Left lung (tissue), 10 donors: ENCODE measurements around the gene YY1AP1. TPM values are rescaled to one million over a fixed set of nuclear protein-coding genes. Genes with fewer than 3 reads are reported as not detected.

Experiments
- ATAC-seq: fragments of 200-7000 bp; cut with Tn5 transposase; one replicate; pipeline ENCODE4 v1.9.1; 2020; ENCODE audit warnings: moderate library complexity
- DNase-seq, 4 donors: peaks; one replicate each; pipeline ENCODE4 v3.0.0-alpha.2; 2013 to 2020
- H3K27ac ChIP-seq, 2 donors: fragments of 200-600 bp; sonication (generic) in 1 of 2; one replicate each; pipeline versions ENCODE4 v1.5.0 to v1.8.0; 2020 to 2021
- H3K27me3 ChIP-seq, 2 donors: fragments of 200-600 bp; sonication (generic) in 1 of 2; one replicate each; pipeline versions ENCODE4 v1.5.0 to v1.8.0; 2020 to 2021
- H3K36me3 ChIP-seq, 2 donors: fragments of 200-600 bp; sonication (generic) in 1 of 2; one replicate each; pipeline versions ENCODE4 v1.5.0 to v1.8.0; 2020 to 2021
- H3K4me1 ChIP-seq, 2 donors: fragments of 200-600 bp; one replicate each; pipeline ENCODE4 v1.8.0; 2021
- H3K4me3 ChIP-seq, 2 donors: fragments of 200-600 bp; sonication (generic) in 1 of 2; one replicate each; pipeline versions ENCODE4 v1.5.0 to v1.8.0; 2020 to 2021; ENCODE audit warnings: mild to moderate bottlenecking in 1 of 2
- H3K9me3 ChIP-seq, 2 donors: fragments of 200-600 bp; sonication (generic) in 1 of 2; one replicate each; pipeline versions ENCODE4 v1.5.0 to v1.8.0; 2020 to 2021
- intact Hi-C, 2 donors: fragments of 100-400 bp; cut with DNase I; formaldehyde crosslinking; loops; one replicate each; pipeline versions ENCODE4 v1.11.2 to v1.14.2; 2022
- polyA plus RNA-seq, 6 donors: library from polyadenylated mRNA; unstranded; fragments of 120-200 nt; gene quantifications; one replicate each; pipeline ENCODE4 v1.2.1, GENCODE V29; 2013; ENCODE audit not compliant: insufficient read length in 6 of 6
- total RNA-seq, 2 donors: library from RNA; stranded (reverse); fragmentation: NEBNext Ultra II Directional; extraction: Animal tissue kit (Norgen Biotek cat#: 25700); gene quantifications; one replicate each; pipeline ENCODE4 v1.2.1, GENCODE V29; 2021
- TF ChIP-seq, protein P1 (sequence below), 2 donors: fragments of 200-600 bp; sonication (generic) in 1 of 2; IDR thresholded peaks; one replicate each; pipeline versions ENCODE4 v1.5.0 to v1.8.0; 2021; ENCODE audit warnings: antibody characterized with exemption in 2 of 2
- donor health status: DM: no; HTN: yes; CAD: no.
- donor health status: DM: no; HTN: no; CAD: no.

YY1AP1 gene
- total and polyA plus RNA-seq, 8 donors, result 43.7 to 89.8 (median 80.7) TPM

- TF ChIP-seq, protein P1, sequence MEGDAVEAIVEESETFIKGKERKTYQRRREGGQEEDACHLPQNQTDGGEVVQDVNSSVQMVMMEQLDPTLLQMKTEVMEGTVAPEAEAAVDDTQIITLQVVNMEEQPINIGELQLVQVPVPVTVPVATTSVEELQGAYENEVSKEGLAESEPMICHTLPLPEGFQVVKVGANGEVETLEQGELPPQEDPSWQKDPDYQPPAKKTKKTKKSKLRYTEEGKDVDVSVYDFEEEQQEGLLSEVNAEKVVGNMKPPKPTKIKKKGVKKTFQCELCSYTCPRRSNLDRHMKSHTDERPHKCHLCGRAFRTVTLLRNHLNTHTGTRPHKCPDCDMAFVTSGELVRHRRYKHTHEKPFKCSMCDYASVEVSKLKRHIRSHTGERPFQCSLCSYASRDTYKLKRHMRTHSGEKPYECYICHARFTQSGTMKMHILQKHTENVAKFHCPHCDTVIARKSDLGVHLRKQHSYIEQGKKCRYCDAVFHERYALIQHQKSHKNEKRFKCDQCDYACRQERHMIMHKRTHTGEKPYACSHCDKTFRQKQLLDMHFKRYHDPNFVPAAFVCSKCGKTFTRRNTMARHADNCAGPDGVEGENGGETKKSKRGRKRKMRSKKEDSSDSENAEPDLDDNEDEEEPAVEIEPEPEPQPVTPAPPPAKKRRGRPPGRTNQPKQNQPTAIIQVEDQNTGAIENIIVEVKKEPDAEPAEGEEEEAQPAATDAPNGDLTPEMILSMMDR (IDR thresholded peaks at IDR 0.05), result no peak
- Histone ChIP-seq H3K27ac (no peak overlapping the region), H3K9me3 (no peaks in the 10 kb centered on the region), H3K36me3 (peaks cover 0 to 43% of the 10 kb centered on the region in 2 donors), H3K27me3 (no peaks in the 10 kb centered on the region), H3K4me3 (no peak overlapping the region), H3K4me1 (no peaks in the 10 kb centered on the region)
- DNase-seq, result no peak
- no peak for ATAC-seq
- intact Hi-C loops, result no loop called here
These were observed 31.1 kb downstream of the YY1AP1 start for GRCh38 chr1:155657463-155657862.

GRCh38 chr1:155652951-155653350 is 35.6 kb downstream of the YY1AP1 start:
- Histone ChIP-seq H3K27me3 (no peaks in the 10 kb centered on the region), H3K4me1 (peaks cover 0 to 22% of the 10 kb centered on the region in 2 donors), H3K27ac (no peak overlapping the region), H3K9me3 (no peaks in the 10 kb centered on the region), H3K4me3 (no peak overlapping the region), H3K36me3 (no peaks in the 10 kb centered on the region)
- DNase-seq (no peak), ATAC-seq (no peak)
- intact Hi-C loops, result no loop called here
- TF ChIP-seq, protein P1 (IDR thresholded peaks at IDR 0.05), result no peak

DNA sequence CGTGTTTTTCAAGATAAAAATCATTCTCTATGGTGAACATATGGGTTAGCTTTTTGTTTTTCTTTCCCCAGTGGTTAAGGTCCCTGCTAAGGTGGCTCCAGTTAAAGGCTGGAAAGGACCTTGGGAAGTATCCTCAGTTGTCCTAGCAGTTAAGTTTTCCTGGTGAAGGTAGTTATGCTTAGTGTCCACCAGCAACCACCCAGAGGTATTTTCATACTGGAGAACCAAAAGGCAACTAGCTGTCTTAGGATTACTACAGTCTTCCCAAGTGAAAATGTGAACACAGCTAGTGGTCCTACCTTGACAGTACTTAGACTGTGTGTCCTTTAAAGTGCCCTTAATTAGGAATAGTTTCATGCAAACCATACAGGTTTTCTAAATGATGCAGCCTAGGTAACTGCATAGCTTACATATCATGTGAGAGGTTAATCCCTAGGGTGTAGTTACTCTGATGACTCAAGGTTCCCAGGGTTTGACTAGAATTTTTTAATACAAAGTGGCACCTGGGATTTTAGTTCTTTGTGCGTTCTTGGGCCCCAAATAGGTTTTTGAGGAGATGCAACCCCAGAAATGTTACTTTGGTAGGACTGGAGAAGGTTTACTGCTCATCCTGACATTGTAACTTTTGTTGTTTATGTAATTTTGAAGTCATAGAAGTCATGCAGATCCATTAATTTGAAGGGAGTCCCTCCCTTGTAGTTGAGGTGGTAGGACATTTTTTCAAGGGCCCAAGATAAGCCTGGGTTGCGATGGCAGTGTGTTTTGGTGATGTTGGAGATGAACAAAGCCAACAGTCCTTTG is 36.5 kb downstream of the YY1AP1 start:
- TF ChIP-seq, protein P1 (IDR thresholded peaks at IDR 0.05), result no peak
- no peak overlapping the region for H3K4me3 ChIP-seq
- H3K4me1 ChIP-seq, result peaks cover 0 to 25% of the 10 kb centered on the region in 2 donors
- H3K36me3 ChIP-seq, result no peaks in the 10 kb centered on the region
- ATAC-seq (no peak), DNase-seq (no peak)
- H3K27ac ChIP-seq, result peak overlapping the region in 1 of 2 donors; percentile 45
- no peaks in the 10 kb centered on the region for H3K9me3 ChIP-seq
- intact Hi-C loops, result no loop called here
- H3K27me3 ChIP-seq, result no peaks in the 10 kb centered on the region

- ATAC-seq (no peak), DNase-seq (no peak)
- Histone ChIP-seq H3K4me1 (peaks cover 0 to 37% of the 10 kb centered on the region in 2 donors), H3K36me3 (no peaks in the 10 kb centered on the region), H3K27me3 (no peaks in the 10 kb centered on the region), H3K9me3 (no peaks in the 10 kb centered on the region), H3K27ac (peak overlapping the region in 1 of 2 donors; percentile 24), H3K4me3 (no peak overlapping the region)
- TF ChIP-seq, protein P1 (IDR thresholded peaks at IDR 0.05), result no peak
- intact Hi-C loops, result no loop called here
These were observed 38.3 kb downstream of the YY1AP1 start for GRCh38 chr1:155650231-155650757.

DNA sequence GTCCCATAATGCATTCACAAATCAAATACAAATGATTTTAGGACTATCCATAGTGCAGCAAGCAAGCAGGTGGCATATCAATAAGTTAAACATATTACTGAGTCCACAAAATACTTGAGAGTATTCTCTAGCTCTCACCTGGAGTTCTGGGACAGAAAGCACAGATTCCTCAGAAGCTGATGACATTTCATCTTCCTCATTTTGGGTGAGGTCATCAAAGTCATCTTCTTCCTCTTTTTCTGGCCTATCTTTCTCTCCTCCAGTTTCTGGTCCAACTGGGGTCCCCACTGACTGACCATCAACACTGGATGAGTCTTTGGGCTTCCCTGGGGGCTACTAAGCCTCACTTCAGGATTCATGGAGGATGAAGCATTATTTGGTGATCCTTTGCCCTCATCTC is 38.9 kb downstream of the YY1AP1 start:
- intact Hi-C loops, result no loop called here
- Histone ChIP-seq H3K9me3 (no peaks in the 10 kb centered on the region), H3K4me3 (no peak overlapping the region), H3K4me1 (peaks cover 0 to 39% of the 10 kb centered on the region in 2 donors), H3K27ac (peak overlapping the region in 1 of 2 donors; percentile 24), H3K27me3 (no peaks in the 10 kb centered on the region), H3K36me3 (no peaks in the 10 kb centered on the region)
- TF ChIP-seq, protein P1 (IDR thresholded peaks at IDR 0.05), result no peak
- DNase-seq (no peak), ATAC-seq (no peak)
